Measurements from ENCODE around the gene EIF4G2. TPM values are rescaled to one million over a fixed set of nuclear protein-coding genes. Genes with fewer than 3 reads are reported as not detected.

Gene EIF4G2
- total and polyA plus RNA-seq, 2 of the 8 experiments (the other 6 are each of a cell fraction or from before 2014, with no cell fraction given): 438 to 964 TPM

DNA sequence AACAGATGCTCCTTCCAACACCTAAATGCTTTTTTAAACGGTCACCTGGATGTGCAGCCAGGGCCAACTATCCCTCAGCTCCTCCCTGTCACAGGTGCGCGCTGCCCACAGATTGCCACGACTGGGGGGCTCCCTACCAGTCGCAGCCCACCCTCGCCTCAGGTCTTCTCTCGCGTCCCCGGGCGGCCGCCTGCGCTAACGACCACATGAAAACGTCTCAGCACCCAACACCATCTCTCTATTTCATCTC lies 48.7 kb upstream of the EIF4G2 start (continued):
- TF ChIP-seq, protein P1, sequence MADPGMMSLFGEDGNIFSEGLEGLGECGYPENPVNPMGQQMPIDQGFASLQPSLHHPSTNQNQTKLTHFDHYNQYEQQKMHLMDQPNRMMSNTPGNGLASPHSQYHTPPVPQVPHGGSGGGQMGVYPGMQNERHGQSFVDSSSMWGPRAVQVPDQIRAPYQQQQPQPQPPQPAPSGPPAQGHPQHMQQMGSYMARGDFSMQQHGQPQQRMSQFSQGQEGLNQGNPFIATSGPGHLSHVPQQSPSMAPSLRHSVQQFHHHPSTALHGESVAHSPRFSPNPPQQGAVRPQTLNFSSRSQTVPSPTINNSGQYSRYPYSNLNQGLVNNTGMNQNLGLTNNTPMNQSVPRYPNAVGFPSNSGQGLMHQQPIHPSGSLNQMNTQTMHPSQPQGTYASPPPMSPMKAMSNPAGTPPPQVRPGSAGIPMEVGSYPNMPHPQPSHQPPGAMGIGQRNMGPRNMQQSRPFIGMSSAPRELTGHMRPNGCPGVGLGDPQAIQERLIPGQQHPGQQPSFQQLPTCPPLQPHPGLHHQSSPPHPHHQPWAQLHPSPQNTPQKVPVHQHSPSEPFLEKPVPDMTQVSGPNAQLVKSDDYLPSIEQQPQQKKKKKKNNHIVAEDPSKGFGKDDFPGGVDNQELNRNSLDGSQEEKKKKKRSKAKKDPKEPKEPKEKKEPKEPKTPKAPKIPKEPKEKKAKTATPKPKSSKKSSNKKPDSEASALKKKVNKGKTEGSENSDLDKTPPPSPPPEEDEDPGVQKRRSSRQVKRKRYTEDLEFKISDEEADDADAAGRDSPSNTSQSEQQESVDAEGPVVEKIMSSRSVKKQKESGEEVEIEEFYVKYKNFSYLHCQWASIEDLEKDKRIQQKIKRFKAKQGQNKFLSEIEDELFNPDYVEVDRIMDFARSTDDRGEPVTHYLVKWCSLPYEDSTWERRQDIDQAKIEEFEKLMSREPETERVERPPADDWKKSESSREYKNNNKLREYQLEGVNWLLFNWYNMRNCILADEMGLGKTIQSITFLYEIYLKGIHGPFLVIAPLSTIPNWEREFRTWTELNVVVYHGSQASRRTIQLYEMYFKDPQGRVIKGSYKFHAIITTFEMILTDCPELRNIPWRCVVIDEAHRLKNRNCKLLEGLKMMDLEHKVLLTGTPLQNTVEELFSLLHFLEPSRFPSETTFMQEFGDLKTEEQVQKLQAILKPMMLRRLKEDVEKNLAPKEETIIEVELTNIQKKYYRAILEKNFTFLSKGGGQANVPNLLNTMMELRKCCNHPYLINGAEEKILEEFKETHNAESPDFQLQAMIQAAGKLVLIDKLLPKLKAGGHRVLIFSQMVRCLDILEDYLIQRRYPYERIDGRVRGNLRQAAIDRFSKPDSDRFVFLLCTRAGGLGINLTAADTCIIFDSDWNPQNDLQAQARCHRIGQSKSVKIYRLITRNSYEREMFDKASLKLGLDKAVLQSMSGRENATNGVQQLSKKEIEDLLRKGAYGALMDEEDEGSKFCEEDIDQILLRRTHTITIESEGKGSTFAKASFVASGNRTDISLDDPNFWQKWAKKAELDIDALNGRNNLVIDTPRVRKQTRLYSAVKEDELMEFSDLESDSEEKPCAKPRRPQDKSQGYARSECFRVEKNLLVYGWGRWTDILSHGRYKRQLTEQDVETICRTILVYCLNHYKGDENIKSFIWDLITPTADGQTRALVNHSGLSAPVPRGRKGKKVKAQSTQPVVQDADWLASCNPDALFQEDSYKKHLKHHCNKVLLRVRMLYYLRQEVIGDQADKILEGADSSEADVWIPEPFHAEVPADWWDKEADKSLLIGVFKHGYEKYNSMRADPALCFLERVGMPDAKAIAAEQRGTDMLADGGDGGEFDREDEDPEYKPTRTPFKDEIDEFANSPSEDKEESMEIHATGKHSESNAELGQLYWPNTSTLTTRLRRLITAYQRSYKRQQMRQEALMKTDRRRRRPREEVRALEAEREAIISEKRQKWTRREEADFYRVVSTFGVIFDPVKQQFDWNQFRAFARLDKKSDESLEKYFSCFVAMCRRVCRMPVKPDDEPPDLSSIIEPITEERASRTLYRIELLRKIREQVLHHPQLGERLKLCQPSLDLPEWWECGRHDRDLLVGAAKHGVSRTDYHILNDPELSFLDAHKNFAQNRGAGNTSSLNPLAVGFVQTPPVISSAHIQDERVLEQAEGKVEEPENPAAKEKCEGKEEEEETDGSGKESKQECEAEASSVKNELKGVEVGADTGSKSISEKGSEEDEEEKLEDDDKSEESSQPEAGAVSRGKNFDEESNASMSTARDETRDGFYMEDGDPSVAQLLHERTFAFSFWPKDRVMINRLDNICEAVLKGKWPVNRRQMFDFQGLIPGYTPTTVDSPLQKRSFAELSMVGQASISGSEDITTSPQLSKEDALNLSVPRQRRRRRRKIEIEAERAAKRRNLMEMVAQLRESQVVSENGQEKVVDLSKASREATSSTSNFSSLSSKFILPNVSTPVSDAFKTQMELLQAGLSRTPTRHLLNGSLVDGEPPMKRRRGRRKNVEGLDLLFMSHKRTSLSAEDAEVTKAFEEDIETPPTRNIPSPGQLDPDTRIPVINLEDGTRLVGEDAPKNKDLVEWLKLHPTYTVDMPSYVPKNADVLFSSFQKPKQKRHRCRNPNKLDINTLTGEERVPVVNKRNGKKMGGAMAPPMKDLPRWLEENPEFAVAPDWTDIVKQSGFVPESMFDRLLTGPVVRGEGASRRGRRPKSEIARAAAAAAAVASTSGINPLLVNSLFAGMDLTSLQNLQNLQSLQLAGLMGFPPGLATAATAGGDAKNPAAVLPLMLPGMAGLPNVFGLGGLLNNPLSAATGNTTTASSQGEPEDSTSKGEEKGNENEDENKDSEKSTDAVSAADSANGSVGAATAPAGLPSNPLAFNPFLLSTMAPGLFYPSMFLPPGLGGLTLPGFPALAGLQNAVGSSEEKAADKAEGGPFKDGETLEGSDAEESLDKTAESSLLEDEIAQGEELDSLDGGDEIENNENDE (IDR thresholded peaks at IDR 0.05; ENCODE audit: insufficient replicate concordance, low read length): no peak
- no peak for TF ChIP-seq TAF1 (IDR thresholded peaks at IDR 0.05; ENCODE audit: low read depth, low read length)
- TF ChIP-seq NRF1 (IDR thresholded peaks at IDR 0.05; ENCODE audit: low read depth, low read length): no peak
- TF ChIP-seq HDAC6 (IDR thresholded peaks at IDR 0.05; ENCODE audit: low read depth, low read length): no peak
- TF ChIP-seq CTBP2 (IDR thresholded peaks at IDR 0.05; ENCODE audit: borderline replicate concordance, insufficient read depth, insufficient read length, low read length): no peak
- TF ChIP-seq SIX5 (IDR thresholded peaks at IDR 0.05; ENCODE audit: low read depth, low read length): no peak
- TF ChIP-seq JUN (IDR thresholded peaks at IDR 0.05; ENCODE audit: low read depth, low read length): no peak
- no peak for TF ChIP-seq RAD21 (IDR thresholded peaks at IDR 0.05 in 1 of 2, conservative IDR thresholded peaks at IDR 0.05 in 1 of 2; ENCODE audit: low read depth in 2 of 2, low read length in 2 of 2)
- TF ChIP-seq GABPA (IDR thresholded peaks at IDR 0.05; ENCODE audit: borderline replicate concordance, insufficient read depth, low read length): no peak
- TF ChIP-seq HDAC2 (IDR thresholded peaks at IDR 0.05; ENCODE audit: borderline replicate concordance in 1 of 2, low read depth in 2 of 2, low read length in 2 of 2): peak in 1 of 2 experiments; percentile 42; a peak in 1 of 4 replicates
- TF ChIP-seq GTF2F1 (IDR thresholded peaks at IDR 0.05; ENCODE audit: borderline replicate concordance, low read depth, low read length): no peak

Measured in H1 (cell line).